SK-N-SH (cell line): ENCODE data around the gene PPP1R1C. TPM values are rescaled to one million over a fixed set of nuclear protein-coding genes. Genes with fewer than 3 reads are reported as not detected.

Experiments
- CTCF ChIA-PET: fragments of 300-600, 350-600 bp; formaldehyde crosslinking; extraction: SDS; loops from one replicate; lab custom pipeline; 2021; lab: Yijun Ruan, JAX
- POLR2A ChIA-PET: fragments of 350-600 bp; sonication (Branson Sonifier 250); formaldehyde crosslinking; extraction: SDS; loops from one replicate; lab custom pipeline; 2020; ENCODE audit warnings: antibody characterized with exemption, inconsistent platforms; lab: Yijun Ruan, JAX
- DNase-seq: peaks from one replicate; pipeline ENCODE4 v3.0.0; 2012
- H2AFZ ChIP-seq: fragments of 200-600 bp; sonication (generic); 2 replicates; pipeline ENCODE4 v1.8.1; 2016; ENCODE audit warnings: antibody characterized with exemption, mild to moderate bottlenecking, low read depth
- H3F3A ChIP-seq: fragments of 200-600 bp; sonication (generic); replicated peaks from 2 replicates; pipeline ENCODE3; 2016; ENCODE audit warnings: antibody characterized with exemption, mild to moderate bottlenecking; ENCODE audit not compliant: insufficient read depth
- H3K27ac ChIP-seq, 2 experiments: fragments of 200-500 bp in 1 of 2; fragments of 200-600 bp in 1 of 2; sonication (Bioruptor generic) in 1 of 2; sonication (generic), shearing (Covaris generic) in 1 of 2; 2 replicates each; pipeline versions ENCODE4 v1.5.1 to v1.6.1; 2014 to 2016; ENCODE audit warnings: low read depth in 2 of 2, inconsistent platforms in 1 of 2, low read length in 1 of 2, mild to moderate bottlenecking in 1 of 2, mixed read lengths in 1 of 2
- H3K27me3 ChIP-seq: fragments of 200-600 bp; sonication (generic), shearing (Covaris generic); 2 replicates; pipeline ENCODE4 v1.6.1; 2016; ENCODE audit warnings: mixed run types; ENCODE audit not compliant: insufficient read depth
- H3K36me3 ChIP-seq, 2 experiments: fragments of 200-500 bp in 1 of 2; fragments of 200-600 bp in 1 of 2; sonication (Bioruptor generic) in 1 of 2; sonication (generic) in 1 of 2; replicated peaks in 1 of 2; 2 replicates each; pipeline versions ENCODE3 to v1.5.1; 2014 to 2016; ENCODE audit warnings: low read length in 1 of 2, mild to moderate bottlenecking in 1 of 2; ENCODE audit not compliant: insufficient read depth in 2 of 2, control insufficient read depth in 1 of 2
- H3K4me1 ChIP-seq, 2 experiments: fragments of 200-500 bp in 1 of 2; fragments of 200-600 bp in 1 of 2; sonication (Bioruptor generic) in 1 of 2; sonication (generic), shearing (Covaris generic) in 1 of 2; 2 replicates each; pipeline versions ENCODE4 v1.5.1 to v1.6.1; 2014 to 2016; ENCODE audit warnings: low read depth in 1 of 2, low read length in 1 of 2, mixed run types in 1 of 2; ENCODE audit not compliant: insufficient read depth in 2 of 2, control insufficient read depth in 1 of 2
- H3K4me2 ChIP-seq: fragments of 200-600 bp; sonication (generic), shearing (Covaris generic); 2 replicates; pipeline ENCODE4 v1.6.1; 2017; ENCODE audit warnings: mixed run types
- H3K4me3 ChIP-seq, 2 experiments: fragments of 200-500 bp in 1 of 2; fragments of 200-600 bp in 1 of 2; sonication (Bioruptor generic) in 1 of 2; sonication (generic), shearing (Covaris generic) in 1 of 2; 2 replicates each; pipeline versions ENCODE4 v1.5.1 to v1.8.1; 2014 to 2016; ENCODE audit warnings: low read depth in 2 of 2, inconsistent platforms in 1 of 2, low read length in 1 of 2, mild to moderate bottlenecking in 1 of 2, mixed read lengths in 1 of 2, moderate library complexity in 1 of 2
- H3K79me2 ChIP-seq: fragments of 200-600 bp; sonication (generic); 2 replicates; pipeline ENCODE4 v1.8.1; 2017; ENCODE audit warnings: mild to moderate bottlenecking; ENCODE audit not compliant: insufficient read depth
- H3K9ac ChIP-seq: fragments of 200-600 bp; sonication (generic); 2 replicates; pipeline ENCODE4 v1.6.1; 2017; ENCODE audit warnings: mixed run types
- H3K9me2 ChIP-seq: fragments of 200-600 bp; sonication (generic); 2 replicates; pipeline ENCODE4 v1.6.1; 2017; ENCODE audit warnings: mixed run types
- H3K9me3 ChIP-seq: fragments of 200-600 bp; sonication (generic); 2 replicates; pipeline ENCODE4 v1.6.1; 2017; ENCODE audit warnings: mixed run types, mild to moderate bottlenecking, moderate library complexity
- H4K20me1 ChIP-seq: fragments of 200-600 bp; sonication (generic); 2 replicates; pipeline ENCODE4 v1.6.1; 2017; ENCODE audit warnings: mild to moderate bottlenecking, mixed run types; ENCODE audit not compliant: insufficient read depth
- CTCF ChIP-seq: fragments of 200-600 bp; sonication (generic); IDR thresholded peaks from 2 replicates; pipeline ENCODE4 v1.6.1; 2017; ENCODE audit warnings: antibody characterized with exemption, mild to moderate bottlenecking, moderate library complexity
- EZH2phosphoT487 ChIP-seq: fragments of 200-600 bp; sonication (generic); IDR thresholded peaks from 2 replicates; pipeline ENCODE4 v1.6.1; 2017; ENCODE audit warnings: low read depth, mixed run types, mild to moderate bottlenecking, antibody characterized with exemption, moderate library complexity, borderline replicate concordance
- GABPA ChIP-seq: IDR thresholded peaks from 2 replicates; pipeline ENCODE4 v1.4.0; 2012; ENCODE audit warnings: low read depth, mild to moderate bottlenecking
- IRF3 ChIP-seq: fragments of 150-350 bp; IDR thresholded peaks from 2 replicates; pipeline ENCODE4 v1.6.1; 2016; ENCODE audit warnings: mild to moderate bottlenecking, low read depth, low read length
- JUND ChIP-seq: IDR thresholded peaks from 2 replicates; pipeline ENCODE4 v1.4.0; 2012
- MAX ChIP-seq: IDR thresholded peaks from 2 replicates; pipeline ENCODE4 v1.4.0; 2012; ENCODE audit warnings: low read depth
- POLR2AphosphoS5 ChIP-seq: IDR thresholded peaks from 2 replicates; pipeline ENCODE4 v1.6.1; 2012; ENCODE audit warnings: low read depth, low read length
- REST ChIP-seq: IDR thresholded peaks from 2 replicates; pipeline ENCODE4 v1.6.1; 2012; ENCODE audit warnings: mild to moderate bottlenecking, low read depth, low read length, moderate library complexity
- RFX5 ChIP-seq: IDR thresholded peaks from 2 replicates; pipeline ENCODE4 v1.6.1; 2012; ENCODE audit warnings: mild to moderate bottlenecking, improper control_type of control experiment, low read length
- RXRA ChIP-seq: IDR thresholded peaks from 2 replicates; pipeline ENCODE4 v1.4.0; 2012; ENCODE audit warnings: low read depth, mild to moderate bottlenecking, borderline replicate concordance
- SIN3A ChIP-seq: IDR thresholded peaks from 2 replicates; pipeline ENCODE4 v1.6.1; 2012; ENCODE audit warnings: low read depth, mild to moderate bottlenecking, low read length, moderate library complexity, borderline replicate concordance
- TAF1 ChIP-seq: IDR thresholded peaks from 2 replicates; pipeline ENCODE4 v1.6.1; 2012; ENCODE audit warnings: low read depth, mild to moderate bottlenecking, low read length, moderate library complexity, borderline replicate concordance
- USF2 ChIP-seq: fragments of 150-350 bp; IDR thresholded peaks from 2 replicates; pipeline ENCODE4 v1.6.1; 2017; ENCODE audit warnings: antibody characterized with exemption, low read length, low read depth, borderline replicate concordance
- YY1 ChIP-seq: IDR thresholded peaks from 2 replicates; pipeline ENCODE4 v1.4.0; 2012; ENCODE audit warnings: low read depth, mild to moderate bottlenecking
- ZBTB33 ChIP-seq: IDR thresholded peaks from 2 replicates; pipeline ENCODE4 v1.4.0; 2012; ENCODE audit warnings: low read depth, borderline replicate concordance
- WGBS: methylation state at CpG from one replicate; pipeline ENCODE4 v1.1.6; 2017; ENCODE audit warnings: low lambda C conversion rate; 5-methylcytosine and 5-hydroxymethylcytosine counted together
- polyA plus RNA-seq, 3 experiments: library from polyadenylated mRNA; depleted of rRNA; stranded (reverse); fragments of >200 nt; gene quantifications; 2 replicates each; pipeline ENCODE4 v1.2.3, GENCODE V29; 2012

PPP1R1C gene
- polyA plus RNA-seq, 1 of the 3 experiments (the other 2 are of a cell fraction) = 0.41 TPM

GRCh38 chr2:181972431-181973170 lies 13.1 kb upstream of the PPP1R1C start:
- DNase-seq = no peak
- no peak overlapping the region for H3K4me3 ChIP-seq
- TF ChIP-seq TAF1 = no peak
- TF ChIP-seq GABPA = no peak
- no peak for TF ChIP-seq REST
- no peak for TF ChIP-seq YY1
- no peak for TF ChIP-seq RXRA
- TF ChIP-seq RFX5 = no peak
- TF ChIP-seq EZH2phosphoT487 = no peak
- TF ChIP-seq MAX = no peak
- no peak for TF ChIP-seq SIN3A
- TF ChIP-seq ZBTB33 = no peak
- TF ChIP-seq USF2 = no peak
- TF ChIP-seq JUND = no peak
- no peak for TF ChIP-seq IRF3
- no peak for TF ChIP-seq POLR2AphosphoS5
- no peak for TF ChIP-seq CTCF
- ChIA-PET CTCF (interaction anchor here (1.1 kb wide), 1 partner anchor 18 kb away, joined by 3 read pairs; no protein-coding TSS in a partner anchor), POLR2A (no interaction called here)
- no peaks in the 10 kb centered on the region for H3K79me2 ChIP-seq
- no peaks in the 10 kb centered on the region for H3K27me3 ChIP-seq
- H4K20me1 ChIP-seq = no peaks in the 10 kb centered on the region
- no peak overlapping the region for H3K27ac ChIP-seq
- no peak overlapping the region for H3K9ac ChIP-seq
- no peak overlapping the region for H2AFZ ChIP-seq
- no peaks in the 10 kb centered on the region for H3K36me3 ChIP-seq
- no peaks in the 10 kb centered on the region for H3F3A ChIP-seq
- H3K9me3 ChIP-seq = no peaks in the 10 kb centered on the region
- 88% methylated on average over 5 of the region's 5 CpGs for WGBS
- H3K9me2 ChIP-seq = no peaks in the 10 kb centered on the region
- no peak overlapping the region for H3K4me2 ChIP-seq
- no peaks in the 10 kb centered on the region for H3K4me1 ChIP-seq
